Measurements from ENCODE around the gene CMTM8.

DNA sequence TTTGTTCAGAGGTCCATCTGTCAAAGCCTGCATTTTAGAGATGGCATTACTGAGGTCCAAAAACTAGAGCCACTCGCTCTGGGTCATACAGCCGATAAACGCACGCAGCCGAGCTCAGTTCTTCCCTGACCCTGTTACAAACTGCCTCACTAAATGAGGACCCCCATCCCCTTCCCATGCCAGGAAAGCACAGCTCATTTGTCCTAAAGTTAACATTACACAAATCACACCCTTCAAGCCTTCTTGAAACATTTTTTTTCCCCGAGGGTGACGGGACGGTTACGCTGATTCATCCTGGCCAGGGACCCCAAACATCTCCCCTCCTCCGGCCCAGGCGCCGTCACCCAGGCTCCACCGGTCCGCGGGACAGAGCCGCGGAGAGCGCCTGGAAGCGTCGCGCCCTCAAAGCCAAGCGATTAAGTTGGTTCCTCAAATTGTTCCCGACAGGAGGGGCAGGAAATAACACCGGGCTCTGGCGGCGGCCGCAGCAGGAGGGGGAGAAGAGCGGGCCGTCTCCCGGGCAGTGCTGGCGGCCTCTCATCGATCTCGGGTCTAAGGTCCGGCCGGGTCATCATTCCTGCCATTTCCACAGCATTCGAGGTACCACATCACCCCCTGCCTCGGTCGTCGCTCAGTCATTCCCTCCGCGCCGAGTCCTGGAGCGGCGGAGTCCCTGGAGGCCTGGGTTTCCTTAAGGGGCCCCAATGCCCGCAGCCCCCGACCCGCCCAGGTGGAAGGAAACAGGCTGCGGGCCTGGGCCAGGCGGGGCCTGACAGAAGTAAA lies 619 bp upstream of the CMTM8 start:
- TF ChIP-seq, protein P1, sequence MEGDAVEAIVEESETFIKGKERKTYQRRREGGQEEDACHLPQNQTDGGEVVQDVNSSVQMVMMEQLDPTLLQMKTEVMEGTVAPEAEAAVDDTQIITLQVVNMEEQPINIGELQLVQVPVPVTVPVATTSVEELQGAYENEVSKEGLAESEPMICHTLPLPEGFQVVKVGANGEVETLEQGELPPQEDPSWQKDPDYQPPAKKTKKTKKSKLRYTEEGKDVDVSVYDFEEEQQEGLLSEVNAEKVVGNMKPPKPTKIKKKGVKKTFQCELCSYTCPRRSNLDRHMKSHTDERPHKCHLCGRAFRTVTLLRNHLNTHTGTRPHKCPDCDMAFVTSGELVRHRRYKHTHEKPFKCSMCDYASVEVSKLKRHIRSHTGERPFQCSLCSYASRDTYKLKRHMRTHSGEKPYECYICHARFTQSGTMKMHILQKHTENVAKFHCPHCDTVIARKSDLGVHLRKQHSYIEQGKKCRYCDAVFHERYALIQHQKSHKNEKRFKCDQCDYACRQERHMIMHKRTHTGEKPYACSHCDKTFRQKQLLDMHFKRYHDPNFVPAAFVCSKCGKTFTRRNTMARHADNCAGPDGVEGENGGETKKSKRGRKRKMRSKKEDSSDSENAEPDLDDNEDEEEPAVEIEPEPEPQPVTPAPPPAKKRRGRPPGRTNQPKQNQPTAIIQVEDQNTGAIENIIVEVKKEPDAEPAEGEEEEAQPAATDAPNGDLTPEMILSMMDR (IDR thresholded peaks at IDR 0.05; ENCODE audit: low read depth, low read length): no peak
- TF ChIP-seq EZH2phosphoT487 (IDR thresholded peaks at IDR 0.05; ENCODE audit: low read depth): no peak

Data from OCI-LY3 (cell line).